Measurements from ENCODE around the gene NOVA2.
A peak's percentile ranks its signal among the peaks of the same experiment; 100 is the strongest.

NOVA2 gene

GRCh38 chr19:45996933-45997332 lies 23.3 kb upstream of the NOVA2 start:
- Histone ChIP-seq H3K4me1 (ENCODE audit: control insufficient read depth in 1 of 2, insufficient read depth in 2 of 2, low read length in 2 of 2) (peaks cover 13 to 20% of the 10 kb centered on the region in 2 experiments), H3K4me2 (ENCODE audit: low read length) (no peak overlapping the region), H3K27me3 (ENCODE audit: insufficient read depth, low read length) (no peaks in the 10 kb centered on the region), H3K23ac (ENCODE audit: low read length) (no peak overlapping the region), H2BK5ac (ENCODE audit: low read depth, low read length, poor library complexity) (no peak overlapping the region), H2BK120ac (ENCODE audit: insufficient read depth, low read length, poor library complexity) (no peak overlapping the region), H3K79me2 (ENCODE audit: control insufficient read depth, insufficient read depth, low read length, poor library complexity) (peaks cover 4% of the 10 kb centered on the region), H3K27ac (ENCODE audit: low read depth, low read length) (no peak overlapping the region), H3K36me3 (ENCODE audit: control insufficient read depth in 1 of 2, insufficient read depth in 2 of 2, low read length in 2 of 2) (peaks cover 0 to 3% of the 10 kb centered on the region in 2 experiments), H4K8ac (ENCODE audit: low read depth, low read length) (no peak overlapping the region), H4K91ac (ENCODE audit: low read depth, low read length) (no peak overlapping the region), H3K18ac (ENCODE audit: low read length) (no peak overlapping the region), H3K79me1 (ENCODE audit: low read length) (peaks cover 3% of the 10 kb centered on the region), H4K12ac (ENCODE audit: low read depth, low read length) (no peak overlapping the region), H2AK5ac (ENCODE audit: low read length) (no peak overlapping the region), H3K4ac (ENCODE audit: low read depth, low read length) (no peak overlapping the region), H2AFZ (ENCODE audit: insufficient read depth, low read length, poor library complexity) (no peak overlapping the region), H3K9me3 (ENCODE audit: insufficient read depth, low read depth, low read length) (no peaks in the 10 kb centered on the region), H3K4me3 (ENCODE audit: low read depth, low read length) (no peak overlapping the region), H3K9ac (ENCODE audit: low read length) (no peak overlapping the region), H2BK12ac (ENCODE audit: low read length) (no peak overlapping the region), H3K14ac (ENCODE audit: low read length) (no peak overlapping the region)
- no peak for DNase-seq
- no CpG with 5 or more reads among the region's 8 CpGs for WGBS (ENCODE audit: extremely low coverage, insufficient coverage, insufficient read length)

GRCh38 chr19:45995715-45996385 lies 22.2 kb upstream of the NOVA2 start:
- Histone ChIP-seq H3K9ac (ENCODE audit: low read length) (peak overlapping the region; percentile 84), H3K14ac (ENCODE audit: low read length) (peak overlapping the region; percentile 83), H3K79me2 (ENCODE audit: control insufficient read depth, insufficient read depth, low read length, poor library complexity) (peaks cover 4% of the 10 kb centered on the region), H3K27me3 (ENCODE audit: insufficient read depth, low read length) (no peaks in the 10 kb centered on the region), H3K9me3 (ENCODE audit: insufficient read depth, low read depth, low read length) (no peaks in the 10 kb centered on the region), H4K8ac (ENCODE audit: low read depth, low read length) (peak overlapping the region; percentile 89), H3K4me2 (ENCODE audit: low read length) (peak overlapping the region; percentile 92), H2AFZ (ENCODE audit: insufficient read depth, low read length, poor library complexity) (peak overlapping the region; percentile 44), H3K4me1 (ENCODE audit: control insufficient read depth in 1 of 2, insufficient read depth in 2 of 2, low read length in 2 of 2) (peaks cover 13 to 20% of the 10 kb centered on the region in 2 experiments), H3K23ac (ENCODE audit: low read length) (no peak overlapping the region), H4K91ac (ENCODE audit: low read depth, low read length) (peak overlapping the region; percentile 52), H3K4me3 (ENCODE audit: low read depth, low read length) (peak overlapping the region; percentile 92), H2BK12ac (ENCODE audit: low read length) (no peak overlapping the region), H4K12ac (ENCODE audit: low read depth, low read length) (peak overlapping the region; percentile 38), H3K79me1 (ENCODE audit: low read length) (peaks cover 3% of the 10 kb centered on the region), H2AK5ac (ENCODE audit: low read length) (peak overlapping the region; percentile 10), H3K27ac (ENCODE audit: low read depth, low read length) (no peak overlapping the region), H2BK120ac (ENCODE audit: insufficient read depth, low read length, poor library complexity) (no peak overlapping the region), H3K18ac (ENCODE audit: low read length) (no peak overlapping the region), H3K36me3 (ENCODE audit: control insufficient read depth in 1 of 2, insufficient read depth in 2 of 2, low read length in 2 of 2) (peaks cover 0 to 3% of the 10 kb centered on the region in 2 experiments), H3K4ac (ENCODE audit: low read depth, low read length) (peak overlapping the region; percentile 28), H2BK5ac (ENCODE audit: low read depth, low read length, poor library complexity) (peak overlapping the region; percentile 70)
- DNase-seq = no peak
- no CpG with 5 or more reads among the region's 13 CpGs for WGBS (ENCODE audit: extremely low coverage, insufficient coverage, insufficient read length)

GRCh38 chr19:45994998-45995714 lies 21.5 kb upstream of the NOVA2 start, which contains the start of gene CCDC61:
Gene CCDC61 (plus strand): TSS chr19:45995467. CDS start chr19:46003019, 7,552 bp downstream.
- peak within 1 kb of the TSS; percentile 28 for H3K4ac ChIP-seq (ENCODE audit: low read depth, low read length)
- WGBS (ENCODE audit: extremely low coverage, insufficient coverage, insufficient read length) = no CpG with 5 or more reads among the region's 34 CpGs
- peak within 1 kb of the TSS; percentile 44 for H2AFZ ChIP-seq (ENCODE audit: insufficient read depth, low read length, poor library complexity)
- no peaks in the 10 kb centered on the region for H3K27me3 ChIP-seq (ENCODE audit: insufficient read depth, low read length)
- peak within 1 kb of the TSS; percentile 52 for H4K91ac ChIP-seq (ENCODE audit: low read depth, low read length)
- no peak within 1 kb of the TSS for H2BK120ac ChIP-seq (ENCODE audit: insufficient read depth, low read length, poor library complexity)
- peaks cover 4% of the 10 kb centered on the region for H3K79me2 ChIP-seq (ENCODE audit: control insufficient read depth, insufficient read depth, low read length, poor library complexity)
- peak within 1 kb of the TSS; percentile 92 for H3K4me2 ChIP-seq (ENCODE audit: low read length)
- H3K4me1 ChIP-seq (ENCODE audit: control insufficient read depth in 1 of 2, insufficient read depth in 2 of 2, low read length in 2 of 2) = peaks cover 10 to 13% of the 10 kb centered on the region in 2 experiments
- H2AK5ac ChIP-seq (ENCODE audit: low read length) = peak within 1 kb of the TSS; percentile 10
- peak; percentile 98 to 100 for DNase-seq
- no peak within 1 kb of the TSS for H3K18ac ChIP-seq (ENCODE audit: low read length)
- H3K36me3 ChIP-seq (ENCODE audit: control insufficient read depth in 1 of 2, insufficient read depth in 2 of 2, low read length in 2 of 2) = peaks cover 0 to 3% of the 10 kb centered on the region in 2 experiments
- H3K27ac ChIP-seq (ENCODE audit: low read depth, low read length) = no peak within 1 kb of the TSS
- peak within 1 kb of the TSS; percentile 84 for H3K9ac ChIP-seq (ENCODE audit: low read length)
- peak within 1 kb of the TSS; percentile 92 for H3K4me3 ChIP-seq (ENCODE audit: low read depth, low read length)
- H2BK12ac ChIP-seq (ENCODE audit: low read length) = no peak within 1 kb of the TSS
- H3K9me3 ChIP-seq (ENCODE audit: insufficient read depth, low read depth, low read length) = no peaks in the 10 kb centered on the region
- H3K14ac ChIP-seq (ENCODE audit: low read length) = peak within 1 kb of the TSS; percentile 83
- H4K12ac ChIP-seq (ENCODE audit: low read depth, low read length) = peak within 1 kb of the TSS; percentile 38
- H3K79me1 ChIP-seq (ENCODE audit: low read length) = peaks cover 3% of the 10 kb centered on the region
- no peak within 1 kb of the TSS for H3K23ac ChIP-seq (ENCODE audit: low read length)
- H2BK5ac ChIP-seq (ENCODE audit: low read depth, low read length, poor library complexity) = peak within 1 kb of the TSS; percentile 70
- peak within 1 kb of the TSS; percentile 89 for H4K8ac ChIP-seq (ENCODE audit: low read depth, low read length)

- H3K4me2 ChIP-seq (ENCODE audit: low read length) = peak overlapping the region; percentile 82
- WGBS (ENCODE audit: extremely low coverage, insufficient coverage, insufficient read length) = no CpG with 5 or more reads among the region's 8 CpGs
- H2BK5ac ChIP-seq (ENCODE audit: low read depth, low read length, poor library complexity) = no peak overlapping the region
- peak in 1 of 2 donors; percentile 52 for DNase-seq
- H3K4me3 ChIP-seq (ENCODE audit: low read depth, low read length) = no peak overlapping the region
- H4K8ac ChIP-seq (ENCODE audit: low read depth, low read length) = peak overlapping the region; percentile 13
- H2AK5ac ChIP-seq (ENCODE audit: low read length) = no peak overlapping the region
- peaks cover 4% of the 10 kb centered on the region for H3K79me2 ChIP-seq (ENCODE audit: control insufficient read depth, insufficient read depth, low read length, poor library complexity)
- no peak overlapping the region for H3K4ac ChIP-seq (ENCODE audit: low read depth, low read length)
- no peak overlapping the region for H2BK12ac ChIP-seq (ENCODE audit: low read length)
- no peaks in the 10 kb centered on the region for H3K9me3 ChIP-seq (ENCODE audit: insufficient read depth, low read depth, low read length)
- peaks cover 3% of the 10 kb centered on the region for H3K79me1 ChIP-seq (ENCODE audit: low read length)
- peaks cover 0 to 3% of the 10 kb centered on the region in 2 experiments for H3K36me3 ChIP-seq (ENCODE audit: control insufficient read depth in 1 of 2, insufficient read depth in 2 of 2, low read length in 2 of 2)
- no peak overlapping the region for H3K27ac ChIP-seq (ENCODE audit: low read depth, low read length)
- H3K9ac ChIP-seq (ENCODE audit: low read length) = no peak overlapping the region
- no peak overlapping the region for H3K18ac ChIP-seq (ENCODE audit: low read length)
- peak overlapping the region; percentile 3 for H2AFZ ChIP-seq (ENCODE audit: insufficient read depth, low read length, poor library complexity)
- peaks cover 6 to 7% of the 10 kb centered on the region in 2 experiments for H3K4me1 ChIP-seq (ENCODE audit: control insufficient read depth in 1 of 2, insufficient read depth in 2 of 2, low read length in 2 of 2)
- no peak overlapping the region for H4K12ac ChIP-seq (ENCODE audit: low read depth, low read length)
- no peak overlapping the region for H3K14ac ChIP-seq (ENCODE audit: low read length)
- H4K91ac ChIP-seq (ENCODE audit: low read depth, low read length) = no peak overlapping the region
- no peaks in the 10 kb centered on the region for H3K27me3 ChIP-seq (ENCODE audit: insufficient read depth, low read length)
- H2BK120ac ChIP-seq (ENCODE audit: insufficient read depth, low read length, poor library complexity) = no peak overlapping the region
- no peak overlapping the region for H3K23ac ChIP-seq (ENCODE audit: low read length)
Measured at GRCh38 chr19:45994456-45994997, 20.9 kb upstream of the NOVA2 start.
